Kidney epithelial cell (primary cell): Measurements from ENCODE around the gene SEMA5B. TPM values are rescaled to one million over a fixed set of nuclear protein-coding genes. Genes with fewer than 3 reads are reported as not detected.

Source experiments
- DNase-seq: peaks from one replicate; pipeline ENCODE4 v3.0.0-alpha.2; 2010; ENCODE audit warnings: low read depth
- H3K27me3 ChIP-seq: 2 replicates; pipeline ENCODE4 v1.6.0; 2011; ENCODE audit warnings: low read length; ENCODE audit not compliant: control insufficient read depth, insufficient read depth
- H3K36me3 ChIP-seq: 2 replicates; pipeline ENCODE4 v1.5.1; 2011; ENCODE audit warnings: low read length; ENCODE audit not compliant: control insufficient read depth, insufficient read depth
- H3K4me3 ChIP-seq: 2 replicates; pipeline ENCODE4 v1.5.1; 2011; ENCODE audit warnings: low read depth, mild to moderate bottlenecking, control low read depth, low read length
- CTCF ChIP-seq: IDR thresholded peaks from 2 replicates; pipeline ENCODE4 v1.5.1; 2011; ENCODE audit warnings: mild to moderate bottlenecking, moderate library complexity, low read length, control low read depth, inconsistent platforms; ENCODE audit not compliant: insufficient read depth, poor library complexity, severe bottlenecking
- total RNA-seq: library from RNA; depleted of rRNA; stranded (reverse); fragments of >200 nt; gene quantifications from 2 replicates; pipeline ENCODE4 v1.2.3, GENCODE V29; 2015

The SEMA5B gene
- total RNA-seq, 1 donor from 2014 or later, result not detected

GRCh38 chr3:122908251-122908650 is 119.3 kb downstream of the SEMA5B start:
- H3K27me3 ChIP-seq, result peaks cover 17% of the 10 kb centered on the region
- no peaks in the 10 kb centered on the region for H3K36me3 ChIP-seq
- DNase-seq, result no peak
- TF ChIP-seq CTCF, result no peak
- H3K4me3 ChIP-seq, result no peak overlapping the region

- TF ChIP-seq CTCF, result no peak
- Histone ChIP-seq H3K4me3 (no peak overlapping the region), H3K27me3 (peaks cover 10% of the 10 kb centered on the region), H3K36me3 (no peaks in the 10 kb centered on the region)
- DNase-seq, result no peak
These were observed 120.1 kb downstream of the SEMA5B start for GRCh38 chr3:122907471-122907870.

GRCh38 chr3:122903171-122903570 is 124.4 kb downstream of the SEMA5B start:
- no peak for DNase-seq
- no peak for TF ChIP-seq CTCF
- Histone ChIP-seq H3K36me3 (no peaks in the 10 kb centered on the region), H3K4me3 (no peak overlapping the region), H3K27me3 (no peaks in the 10 kb centered on the region)

GRCh38 chr3:122902326-122902725 is 125.2 kb downstream of the SEMA5B start:
- no peak for DNase-seq
- no peaks in the 10 kb centered on the region for H3K27me3 ChIP-seq
- no peak for TF ChIP-seq CTCF

GRCh38 chr3:122898298-122898697 is 129.3 kb downstream of the SEMA5B start:
- no peak for DNase-seq
- TF ChIP-seq CTCF, result no peak

More at GRCh38 chr3:122902326-122902725, 125.2 kb downstream of the SEMA5B start:
- Histone ChIP-seq H3K4me3 (no peak overlapping the region), H3K36me3 (no peaks in the 10 kb centered on the region)

More at GRCh38 chr3:122898298-122898697, 129.3 kb downstream of the SEMA5B start:
- H3K27me3 ChIP-seq, result no peaks in the 10 kb centered on the region
- H3K4me3 ChIP-seq, result no peak overlapping the region
- H3K36me3 ChIP-seq, result no peaks in the 10 kb centered on the region
